SH-SY5Y (cell line): ENCODE results near the gene PLEKHA5.

Source experiments
- GATA2 ChIP-seq: IDR thresholded peaks from 2 replicates; pipeline ENCODE4 v1.6.1; 2011; ENCODE audit warnings: mild to moderate bottlenecking, low read depth, low read length
- GATA3 ChIP-seq: IDR thresholded peaks from 2 replicates; pipeline ENCODE4 v1.6.1; 2011; ENCODE audit warnings: low read depth, mild to moderate bottlenecking, low read length, moderate library complexity

DNA sequence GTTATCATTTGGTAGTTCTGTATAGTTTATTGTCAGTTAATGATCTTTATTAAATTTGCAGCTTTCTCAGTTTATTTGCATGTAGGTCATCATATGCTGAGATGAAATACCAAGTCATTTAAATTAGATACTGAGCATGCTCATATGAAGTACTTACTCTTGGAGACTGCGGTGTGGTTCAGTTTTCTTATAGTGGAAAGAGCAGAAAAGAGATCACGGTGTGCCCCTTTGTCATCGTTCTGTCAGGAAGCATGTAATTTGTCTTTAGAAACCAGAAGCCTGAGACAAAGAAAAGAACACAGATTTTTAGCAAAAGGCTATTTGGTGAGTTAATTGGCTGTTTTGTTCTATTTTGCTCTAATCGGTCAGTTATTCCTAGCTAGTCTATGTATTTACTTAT, 75.6 kb downstream of the PLEKHA5 start:
- no peak for TF ChIP-seq GATA3
- no peak for TF ChIP-seq GATA2
